Thoracic aorta (tissue), 2 donors: ENCODE measurements around the gene SCN10A. TPM values are rescaled to one million over a fixed set of nuclear protein-coding genes. Genes with fewer than 3 reads are reported as not detected.

Experiments used
- ATAC-seq: fragments of 150-250 bp; one replicate; pipeline ENCODE4 v1.8.0; 2017; ENCODE audit warnings: low read depth; ENCODE audit not compliant: insufficient number of reproducible peaks, low FRiP score
- DNase-seq: peaks from one replicate; pipeline ENCODE4 v3.0.0-alpha.2; 2020; ENCODE audit warnings: low spot score
- H3K27ac ChIP-seq, 2 donors: fragments of 200-600 bp; sonication (generic); 1 replicate in 1 of 2; 2 replicates in 1 of 2; pipeline ENCODE4 v1.5.1; 2016; ENCODE audit warnings: mild to moderate bottlenecking in 2 of 2, moderate library complexity in 2 of 2
- H3K27me3 ChIP-seq: fragments of 200-600 bp; sonication (generic); replicated peaks from 2 replicates; pipeline ENCODE4 v1.6.0; 2016; ENCODE audit warnings: mild to moderate bottlenecking; ENCODE audit not compliant: insufficient read depth
- H3K36me3 ChIP-seq: fragments of 200-600 bp; sonication (generic); one replicate; pipeline ENCODE4 v1.5.1; 2016
- H3K4me1 ChIP-seq, 2 donors: fragments of 200-600 bp; sonication (generic); 1 replicate in 1 of 2; 2 replicates in 1 of 2; pipeline versions ENCODE4 v1.5.1 to v1.6.0; 2016; ENCODE audit warnings: low read depth in 2 of 2, mild to moderate bottlenecking in 1 of 2; ENCODE audit not compliant: control insufficient read depth in 1 of 2
- H3K4me3 ChIP-seq: fragments of 200-600 bp; sonication (generic); 2 replicates; pipeline ENCODE4 v1.5.1; 2016; ENCODE audit warnings: mild to moderate bottlenecking
- H3K9me3 ChIP-seq: fragments of 200-600 bp; sonication (generic); 2 replicates; pipeline ENCODE4 v1.5.1; 2016
- total RNA-seq, 2 donors: library from RNA; depleted of rRNA; stranded (reverse); fragments of >200 nt; gene quantifications; one replicate each; pipeline versions ENCODE4 v1.1.0 to v1.2.3, GENCODE V29; 2016
- TF ChIP-seq, protein P1 (sequence below): fragments of 200-600 bp; sonication (generic); IDR thresholded peaks from one replicate; pipeline ENCODE4 v1.5.1; 2019; ENCODE audit warnings: antibody characterized with exemption

SCN10A gene
- total RNA-seq, 2 donors from 2014 or later: not detected

DNA sequence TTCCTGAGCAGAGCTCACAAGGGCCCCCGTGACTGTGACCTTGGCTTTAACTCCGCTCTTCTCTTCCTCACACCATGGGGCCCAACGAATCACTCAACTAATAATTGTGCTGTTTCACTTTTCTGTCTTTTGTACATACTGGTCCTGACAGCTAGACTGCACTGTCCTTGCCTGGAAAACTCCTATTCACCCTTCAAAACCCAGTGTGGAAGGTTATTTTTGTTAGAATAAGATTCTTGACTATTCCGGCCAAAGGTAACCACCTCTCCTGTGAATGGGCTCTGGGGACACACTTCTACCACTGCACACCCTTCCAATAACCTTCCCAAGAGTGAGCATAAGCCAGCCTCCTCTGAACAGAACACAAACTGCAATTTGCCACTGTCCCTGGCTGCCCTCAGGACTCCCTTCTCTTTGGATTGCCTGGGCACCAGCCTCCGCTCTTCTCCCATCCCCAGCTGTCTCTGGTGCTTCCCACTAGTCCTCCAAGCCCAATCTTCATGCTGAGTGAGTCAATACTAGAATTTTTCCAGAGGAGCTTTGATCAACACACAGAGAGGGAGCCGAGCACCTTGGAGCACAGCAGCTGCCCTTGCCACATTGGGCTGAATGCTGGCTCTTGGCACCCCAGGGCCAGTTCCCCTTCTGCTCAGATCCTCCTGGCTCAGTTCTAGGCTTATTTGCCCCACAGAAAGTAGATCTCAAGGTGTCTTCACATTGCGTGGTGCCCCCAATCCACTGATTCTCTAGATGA, 168.6 kb downstream of the SCN10A start:
- Histone ChIP-seq H3K27me3 (no peaks in the 10 kb centered on the region), H3K27ac (no peak overlapping the region), H3K4me3 (no peak overlapping the region), H3K9me3 (no peaks in the 10 kb centered on the region), H3K36me3 (no peaks in the 10 kb centered on the region), H3K4me1 (peaks cover 5 to 21% of the 10 kb centered on the region in 2 donors)
- no peak for DNase-seq
- TF ChIP-seq, protein P1, sequence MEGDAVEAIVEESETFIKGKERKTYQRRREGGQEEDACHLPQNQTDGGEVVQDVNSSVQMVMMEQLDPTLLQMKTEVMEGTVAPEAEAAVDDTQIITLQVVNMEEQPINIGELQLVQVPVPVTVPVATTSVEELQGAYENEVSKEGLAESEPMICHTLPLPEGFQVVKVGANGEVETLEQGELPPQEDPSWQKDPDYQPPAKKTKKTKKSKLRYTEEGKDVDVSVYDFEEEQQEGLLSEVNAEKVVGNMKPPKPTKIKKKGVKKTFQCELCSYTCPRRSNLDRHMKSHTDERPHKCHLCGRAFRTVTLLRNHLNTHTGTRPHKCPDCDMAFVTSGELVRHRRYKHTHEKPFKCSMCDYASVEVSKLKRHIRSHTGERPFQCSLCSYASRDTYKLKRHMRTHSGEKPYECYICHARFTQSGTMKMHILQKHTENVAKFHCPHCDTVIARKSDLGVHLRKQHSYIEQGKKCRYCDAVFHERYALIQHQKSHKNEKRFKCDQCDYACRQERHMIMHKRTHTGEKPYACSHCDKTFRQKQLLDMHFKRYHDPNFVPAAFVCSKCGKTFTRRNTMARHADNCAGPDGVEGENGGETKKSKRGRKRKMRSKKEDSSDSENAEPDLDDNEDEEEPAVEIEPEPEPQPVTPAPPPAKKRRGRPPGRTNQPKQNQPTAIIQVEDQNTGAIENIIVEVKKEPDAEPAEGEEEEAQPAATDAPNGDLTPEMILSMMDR: no peak
- ATAC-seq: no peak

Other genes starting within 250 kb of the SCN10A start
- 10 to 100 TPM in 1 of 2 donors, 1 to 10 TPM in 1; 5.4 to 14.4 TPM for gene SCN5A, start 166.5 kb downstream of the SCN10A start, total RNA-seq
- gene SCN11A, start 235.7 kb upstream of the SCN10A start, total RNA-seq: under 1 TPM in 1 of 2 donors, not detected in 1; 0.07 TPM
- 10 to 100 TPM; 17.7 to 29.9 TPM for gene WDR48, start 235.8 kb upstream of the SCN10A start, total RNA-seq